SK-N-MC (cell line): ENCODE measurements around the gene KLHDC8A.

Experiments
- DNase-seq: peaks from one replicate; pipeline ENCODE4 v3.0.0-alpha.2; 2011; ENCODE audit warnings: low read depth, low spot score
- H3K27ac ChIP-seq: fragments of 200-600 bp; sonication (generic); 2 replicates; pipeline ENCODE4 v1.5.1; 2016; ENCODE audit warnings: mixed run types
- H3K36me3 ChIP-seq: fragments of 200-600 bp; sonication (generic); 2 replicates; pipeline ENCODE4 v1.6.1; 2017; ENCODE audit warnings: antibody characterized with exemption, low read length, mixed read lengths; ENCODE audit not compliant: insufficient read depth
- H3K4me3 ChIP-seq: fragments of 200-600 bp; sonication (generic); 2 replicates; pipeline ENCODE4 v1.5.1; 2016
- H3K9ac ChIP-seq: fragments of 200-600 bp; sonication (generic); 2 replicates; pipeline ENCODE4 v1.8.0; 2017; ENCODE audit warnings: mixed run types, mixed read lengths; ENCODE audit not compliant: insufficient read length
- H3K9me3 ChIP-seq: fragments of 200-600 bp; sonication (generic); 2 replicates; pipeline ENCODE4 v1.6.1; 2017; ENCODE audit warnings: low read depth, mild to moderate bottlenecking, antibody characterized with exemption, low read length, moderate library complexity, mixed read lengths
- EZH2 ChIP-seq: fragments of 200-600 bp; sonication (generic); IDR thresholded peaks from one replicate; pipeline ENCODE4 v1.6.1; 2017; ENCODE audit warnings: antibody characterized with exemption
- FOXP2 ChIP-seq: optimal IDR thresholded peaks from 2 replicates; pipeline ENCODE3; 2011; ENCODE audit warnings: mild to moderate bottlenecking, moderate library complexity; ENCODE audit not compliant: insufficient read depth; ENCODE audit errors: extremely low read length, control extremely low read depth
- POLR2AphosphoS5 ChIP-seq: IDR thresholded peaks from 2 replicates; pipeline ENCODE4 v1.6.1; 2012; ENCODE audit warnings: mild to moderate bottlenecking, low read depth, low read length, borderline replicate concordance

KLHDC8A gene

GRCh38 chr1:205350124-205350523 lies 6.6 kb downstream of the KLHDC8A start:
- Histone ChIP-seq H3K4me3 (no peak overlapping the region), H3K9me3 (no peaks in the 10 kb centered on the region), H3K27ac (no peak overlapping the region), H3K9ac (no peak overlapping the region), H3K36me3 (no peaks in the 10 kb centered on the region)
- DNase-seq: no peak
- no peak for TF ChIP-seq FOXP2
- TF ChIP-seq EZH2: no peak
- no peak for TF ChIP-seq POLR2AphosphoS5

- no peaks in the 10 kb centered on the region for H3K36me3 ChIP-seq
- H3K9ac ChIP-seq: no peak overlapping the region
- no peak overlapping the region for H3K4me3 ChIP-seq
- TF ChIP-seq FOXP2 (no peak), POLR2AphosphoS5 (no peak), EZH2 (no peak)
- no peak for DNase-seq
- H3K9me3 ChIP-seq: no peaks in the 10 kb centered on the region
- no peak overlapping the region for H3K27ac ChIP-seq
Observed at GRCh38 chr1:205348554-205349487, 7.9 kb downstream of the KLHDC8A start.

DNA sequence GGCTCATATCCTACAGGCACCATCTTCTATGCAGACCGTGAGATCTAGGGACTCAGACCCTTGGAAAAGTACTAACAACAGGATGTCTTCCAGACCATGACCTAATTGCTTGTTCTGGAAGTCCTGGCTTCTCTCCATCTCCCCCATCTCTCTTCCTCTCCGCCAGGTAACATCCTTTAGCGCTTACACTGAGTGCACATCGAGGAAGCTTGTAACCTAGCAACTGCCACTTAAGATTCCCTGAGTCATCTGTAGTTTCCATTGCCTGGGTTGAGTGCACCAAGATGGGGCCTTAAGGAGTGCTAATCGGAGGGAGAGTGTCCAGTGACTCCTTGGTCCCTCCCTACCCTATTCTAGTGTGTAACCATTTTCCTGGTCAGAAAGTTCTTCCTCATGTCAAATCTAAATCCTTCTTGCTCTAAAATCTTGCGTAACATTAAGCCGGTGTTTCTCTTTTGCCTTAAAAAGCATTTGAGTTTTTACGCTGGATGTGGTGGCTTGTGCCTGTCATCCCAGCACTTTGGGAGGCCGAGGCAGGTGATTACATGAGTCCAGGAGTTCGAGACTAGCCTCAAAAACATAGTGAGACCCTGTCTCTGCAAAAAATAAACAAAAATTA lies 9.7 kb downstream of the KLHDC8A start:
- TF ChIP-seq POLR2AphosphoS5: no peak
- TF ChIP-seq FOXP2: no peak
- TF ChIP-seq EZH2: no peak
- H3K4me3 ChIP-seq: no peak overlapping the region
- H3K36me3 ChIP-seq: no peaks in the 10 kb centered on the region
- H3K9ac ChIP-seq: no peak overlapping the region
- no peak for DNase-seq
- no peaks in the 10 kb centered on the region for H3K9me3 ChIP-seq
- H3K27ac ChIP-seq: no peak overlapping the region

GRCh38 chr1:205345761-205346160 lies 11.0 kb downstream of the KLHDC8A start:
- Histone ChIP-seq H3K27ac (no peak overlapping the region), H3K4me3 (no peak overlapping the region), H3K36me3 (no peaks in the 10 kb centered on the region), H3K9me3 (no peaks in the 10 kb centered on the region), H3K9ac (no peak overlapping the region)
- no peak for TF ChIP-seq FOXP2
- no peak for TF ChIP-seq POLR2AphosphoS5
- TF ChIP-seq EZH2: no peak
- DNase-seq: no peak

- TF ChIP-seq POLR2AphosphoS5 (no peak), EZH2 (peak; percentile 59)
Observed at GRCh38 chr1:205344066-205344928, 12.4 kb downstream of the KLHDC8A start.

DNA sequence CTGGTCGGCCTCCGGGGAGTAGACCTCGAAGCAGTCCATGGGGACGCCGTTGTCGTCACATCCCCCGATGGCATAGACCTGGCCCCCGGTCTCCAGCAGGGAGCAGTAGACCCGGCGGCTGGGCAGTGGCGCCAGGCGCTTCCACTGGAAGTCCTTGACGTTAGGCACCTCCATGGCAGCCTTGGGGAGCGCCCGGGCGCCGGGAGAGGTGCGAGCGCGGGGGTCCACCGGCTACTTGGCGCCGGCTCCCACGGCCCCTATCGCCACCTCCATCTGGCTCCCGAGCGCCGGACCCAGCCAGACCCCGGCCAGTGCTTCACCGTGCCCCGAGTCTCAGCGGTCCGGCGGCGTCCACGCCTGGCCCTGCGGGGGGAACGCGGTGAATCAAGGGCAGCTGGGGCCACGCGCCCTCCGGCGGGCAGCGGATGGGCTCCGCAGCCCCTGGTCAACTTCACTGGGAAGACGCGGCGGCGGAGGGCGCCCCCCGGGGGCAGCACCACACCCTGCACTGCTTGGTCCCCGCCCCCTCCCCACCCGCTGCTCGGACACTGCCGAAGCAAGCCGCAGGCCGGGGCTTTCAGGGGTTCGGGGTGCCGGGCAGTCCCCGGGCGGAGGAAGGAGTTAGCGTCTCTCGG lies 13.2 kb downstream of the KLHDC8A start:
- Histone ChIP-seq H3K4me3 (peak overlapping the region; percentile 56), H3K9me3 (no peaks in the 10 kb centered on the region), H3K36me3 (no peaks in the 10 kb centered on the region), H3K27ac (no peak overlapping the region), H3K9ac (no peak overlapping the region)
- no peak for DNase-seq
- TF ChIP-seq POLR2AphosphoS5 (no peak), EZH2 (no peak), FOXP2 (no peak)

More at GRCh38 chr1:205344066-205344928, 12.4 kb downstream of the KLHDC8A start:
- Histone ChIP-seq H3K4me3 (peak overlapping the region; percentile 56), H3K27ac (no peak overlapping the region), H3K36me3 (no peaks in the 10 kb centered on the region), H3K9ac (no peak overlapping the region), H3K9me3 (no peaks in the 10 kb centered on the region)
- no peak for DNase-seq

DNA sequence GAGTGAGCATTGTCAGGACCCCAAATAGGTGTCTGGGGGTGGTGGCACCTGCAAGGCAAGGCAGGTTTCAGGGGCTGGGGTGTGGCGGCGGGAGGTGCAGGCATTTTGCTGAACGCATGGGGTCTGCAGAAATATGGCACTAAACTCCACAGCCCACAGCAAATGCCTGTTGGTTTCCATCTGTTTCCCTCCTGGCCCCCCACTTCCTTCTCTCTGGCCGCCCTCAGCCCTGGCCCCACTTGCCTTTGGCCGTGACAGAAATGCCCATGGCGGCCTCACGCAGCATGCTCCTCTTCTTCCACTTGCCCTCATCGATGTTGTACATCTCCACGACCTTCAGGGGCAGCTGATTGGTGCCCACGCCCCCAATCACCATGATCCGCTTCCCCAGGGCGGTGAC lies 13.7 kb downstream of the KLHDC8A start:
- no peak for DNase-seq
- H3K9me3 ChIP-seq: no peaks in the 10 kb centered on the region
- H3K4me3 ChIP-seq: no peak overlapping the region
- H3K36me3 ChIP-seq: no peaks in the 10 kb centered on the region
- H3K27ac ChIP-seq: no peak overlapping the region
- no peak overlapping the region for H3K9ac ChIP-seq
- TF ChIP-seq EZH2 (no peak), FOXP2 (no peak), POLR2AphosphoS5 (no peak)

DNA sequence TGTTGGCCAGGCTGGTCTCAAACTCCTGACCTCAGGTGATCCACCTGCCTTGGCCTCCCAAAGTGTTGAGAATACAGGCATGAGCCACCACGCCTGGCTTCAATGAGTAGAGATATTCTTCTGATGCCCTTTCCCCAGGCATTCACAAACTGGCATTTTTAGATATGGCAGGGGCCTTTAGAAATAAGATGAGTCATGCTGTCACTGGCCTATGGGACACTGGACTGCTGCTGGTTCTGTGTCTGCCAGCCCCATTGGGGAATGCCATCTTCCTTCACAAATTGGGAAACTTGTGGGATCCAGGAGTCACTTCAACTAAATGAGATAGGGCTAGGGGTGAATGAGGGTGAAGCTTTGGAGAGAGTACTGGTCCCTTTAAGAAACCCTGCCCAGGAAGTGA lies 16.0 kb downstream of the KLHDC8A start:
- Histone ChIP-seq H3K9me3 (no peaks in the 10 kb centered on the region), H3K9ac (no peak overlapping the region), H3K27ac (no peak overlapping the region), H3K4me3 (no peak overlapping the region), H3K36me3 (no peaks in the 10 kb centered on the region)
- DNase-seq: no peak
- no peak for TF ChIP-seq FOXP2
- TF ChIP-seq EZH2: no peak
- no peak for TF ChIP-seq POLR2AphosphoS5
